ENCODE data around the gene TOM1L2. TPM values are rescaled to one million over a fixed set of nuclear protein-coding genes. Genes with fewer than 3 reads are reported as not detected.

Gene TOM1L2
- total RNA-seq, 1 donor from 2014 or later: 4.3 TPM

DNA sequence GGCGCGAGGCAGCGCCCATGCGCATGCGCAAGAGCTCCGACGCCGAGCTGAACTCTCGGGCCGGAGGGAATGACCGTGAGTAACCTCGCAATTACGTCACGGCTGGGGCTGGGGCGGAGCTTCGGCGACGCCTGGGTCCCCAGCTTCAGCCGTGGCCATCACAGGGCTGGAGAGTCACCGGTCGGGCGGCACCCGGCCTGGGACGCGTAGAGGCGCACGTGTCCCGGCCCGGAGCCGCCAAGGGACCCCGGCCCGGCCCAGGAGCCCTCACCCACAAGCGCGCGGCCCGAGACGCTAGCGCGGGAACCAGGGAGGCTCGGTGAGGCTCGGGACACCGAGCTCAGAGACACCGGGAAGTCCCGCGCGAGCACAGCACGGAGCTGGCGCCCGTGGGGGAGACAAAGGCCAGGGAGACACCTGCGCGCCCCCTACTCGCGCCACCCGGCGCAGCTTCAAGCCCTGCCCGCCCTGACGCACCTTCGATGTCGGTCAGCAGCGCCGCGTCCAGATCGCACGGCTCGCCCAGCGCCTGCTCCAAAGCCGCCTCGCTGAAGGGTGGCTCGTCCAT, 135.9 kb downstream of the TOM1L2 start:
- peak; percentile 100 for DNase-seq (ENCODE audit: low spot score)
- peaks cover 5% of the 10 kb centered on the region for H3K27me3 Mint-ChIP-seq (ENCODE audit: insufficient read depth, low read depth)
- Histone ChIP-seq H3K36me3 (no peaks in the 10 kb centered on the region), H3K79me2 (ENCODE audit: low read depth) (peaks cover 46% of the 10 kb centered on the region), H3K27me3 (no peaks in the 10 kb centered on the region), H3F3A (ENCODE audit: low read depth) (peaks cover 45% of the 10 kb centered on the region), H3K9ac (peak overlapping the region; percentile 91), H3K4me3 (peak overlapping the region; percentile 82), H3K4me2 (peak overlapping the region; percentile 76), H3K4me1 (peaks cover 42% of the 10 kb centered on the region), H3K9me3 (ENCODE audit: low read depth) (no peaks in the 10 kb centered on the region), H3K27ac (peak overlapping the region; percentile 93), H2AFZ (replicated peaks) (no peak overlapping the region), H4K20me1 (ENCODE audit: low read depth) (peaks cover 46% of the 10 kb centered on the region)
- TF ChIP-seq CTCF (IDR thresholded peaks at IDR 0.05): no peak
- no peak for TF ChIP-seq EZH2phosphoT487 (IDR thresholded peaks at IDR 0.05)
- no peak for TF ChIP-seq EZH2 (IDR thresholded peaks at IDR 0.05)
- H3K36me3 Mint-ChIP-seq: peaks cover 5% of the 10 kb centered on the region
- no peaks in the 10 kb centered on the region for H3K9me3 Mint-ChIP-seq
- peak overlapping the region; percentile 82 for H3K4me3 Mint-ChIP-seq
- no peak overlapping the region for H3K27ac Mint-ChIP-seq
- peaks cover 74% of the 10 kb centered on the region for H3K4me1 Mint-ChIP-seq

DNA sequence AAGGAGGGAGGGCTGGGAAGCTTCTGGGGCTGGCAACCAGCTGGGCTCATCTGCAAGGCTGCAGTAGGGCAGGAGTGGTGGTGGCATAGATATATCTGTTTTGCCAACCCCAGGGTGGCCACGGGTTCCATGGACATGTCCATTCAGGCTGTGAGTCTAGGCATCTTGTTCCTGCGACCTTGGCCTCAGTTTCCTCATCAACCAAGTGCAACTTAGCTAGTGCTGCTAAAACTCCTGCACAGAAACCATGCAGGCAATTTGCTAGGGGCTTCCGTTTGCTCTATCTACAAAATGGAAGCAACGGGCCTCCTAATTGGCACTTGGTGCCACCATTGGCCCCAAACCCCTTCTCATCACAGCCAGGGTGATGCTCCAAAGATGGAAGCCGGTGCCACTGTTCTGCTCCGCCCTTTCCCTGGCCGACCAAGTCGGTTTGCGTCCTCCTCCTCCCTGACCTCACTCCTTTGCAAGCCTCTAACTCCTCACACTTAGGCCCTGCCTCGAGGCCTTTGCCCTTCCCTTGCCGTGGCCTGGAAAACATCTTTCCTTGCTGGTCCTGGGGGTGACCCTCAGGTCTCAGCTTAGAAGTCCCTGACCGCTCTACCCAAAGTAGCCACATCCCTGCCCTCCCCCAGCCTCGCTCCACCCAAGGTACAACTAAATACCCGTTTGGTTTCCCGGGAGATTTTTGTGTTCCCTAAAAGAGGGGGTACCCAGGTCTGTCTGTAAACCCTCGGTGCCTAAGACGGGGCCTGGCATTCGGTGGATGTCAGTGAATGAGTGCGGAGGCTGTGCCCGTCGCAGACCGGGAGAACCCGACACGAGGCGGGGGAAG, 136.6 kb downstream of the TOM1L2 start:
- TF ChIP-seq CTCF (IDR thresholded peaks at IDR 0.05) (no peak), EZH2 (IDR thresholded peaks at IDR 0.05) (no peak), EZH2phosphoT487 (IDR thresholded peaks at IDR 0.05) (no peak)
- no peaks in the 10 kb centered on the region for H3K36me3 ChIP-seq
- no peaks in the 10 kb centered on the region for H3K9me3 Mint-ChIP-seq
- H3K4me1 Mint-ChIP-seq: peaks cover 75% of the 10 kb centered on the region
- peaks cover 5% of the 10 kb centered on the region for H3K36me3 Mint-ChIP-seq
- peaks cover 53% of the 10 kb centered on the region for H3K79me2 ChIP-seq (ENCODE audit: low read depth)
- no peak overlapping the region for H3K9ac ChIP-seq
- peak overlapping the region; percentile 82 for H3K4me3 ChIP-seq
- peaks cover 5% of the 10 kb centered on the region for H3K27me3 Mint-ChIP-seq (ENCODE audit: insufficient read depth, low read depth)
- H2AFZ ChIP-seq (replicated peaks): no peak overlapping the region
- no peaks in the 10 kb centered on the region for H3K9me3 ChIP-seq (ENCODE audit: low read depth)
- H3K27me3 ChIP-seq: no peaks in the 10 kb centered on the region
- DNase-seq (ENCODE audit: low spot score): no peak
- peaks cover 38% of the 10 kb centered on the region for H3K4me1 ChIP-seq
- peaks cover 38% of the 10 kb centered on the region for H3F3A ChIP-seq (ENCODE audit: low read depth)
- H4K20me1 ChIP-seq (ENCODE audit: low read depth): peaks cover 53% of the 10 kb centered on the region
- no peak overlapping the region for H3K27ac ChIP-seq
- peak overlapping the region; percentile 82 for H3K4me3 Mint-ChIP-seq
- peak overlapping the region; percentile 76 for H3K4me2 ChIP-seq
- H3K27ac Mint-ChIP-seq: peak overlapping the region; percentile 84

DNA sequence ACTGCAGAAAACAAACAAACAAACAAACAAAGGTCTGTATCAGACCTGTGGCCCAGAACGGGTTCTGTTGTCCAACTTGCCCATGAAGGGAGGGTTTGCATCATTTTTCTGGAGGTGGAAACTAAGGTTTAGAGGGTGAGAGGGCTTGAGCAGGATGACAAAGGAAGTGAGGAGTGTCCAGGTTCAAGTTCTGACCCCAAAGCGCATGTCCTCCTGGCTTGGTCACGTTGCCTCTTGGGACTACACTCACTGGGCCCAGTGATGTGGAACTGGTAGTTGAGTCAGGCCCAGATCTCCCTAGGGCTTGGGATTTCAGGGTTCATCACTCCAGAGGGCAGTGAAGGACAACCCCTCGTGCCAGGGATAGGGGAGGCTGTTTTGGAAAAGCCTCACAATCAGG, 137.2 kb downstream of the TOM1L2 start:
- no peak overlapping the region for H3K27ac ChIP-seq
- H3F3A ChIP-seq (ENCODE audit: low read depth): peaks cover 33% of the 10 kb centered on the region
- H3K4me1 ChIP-seq: peaks cover 33% of the 10 kb centered on the region
- H3K27me3 ChIP-seq: no peaks in the 10 kb centered on the region
- H3K4me3 Mint-ChIP-seq: peak overlapping the region; percentile 75
- no peak overlapping the region for H3K27ac Mint-ChIP-seq
- no peaks in the 10 kb centered on the region for H3K9me3 Mint-ChIP-seq
- TF ChIP-seq EZH2 (IDR thresholded peaks at IDR 0.05) (no peak), EZH2phosphoT487 (IDR thresholded peaks at IDR 0.05) (no peak), CTCF (IDR thresholded peaks at IDR 0.05) (no peak)
- peaks cover 59% of the 10 kb centered on the region for H3K79me2 ChIP-seq (ENCODE audit: low read depth)
- H3K36me3 ChIP-seq: no peaks in the 10 kb centered on the region
- peaks cover 5% of the 10 kb centered on the region for H3K36me3 Mint-ChIP-seq
- no peak overlapping the region for H2AFZ ChIP-seq (replicated peaks)
- peak overlapping the region; percentile 76 for H3K4me2 ChIP-seq
- H3K9ac ChIP-seq: no peak overlapping the region
- peaks cover 59% of the 10 kb centered on the region for H4K20me1 ChIP-seq (ENCODE audit: low read depth)
- DNase-seq (ENCODE audit: low spot score): no peak
- peaks cover 79% of the 10 kb centered on the region for H3K4me1 Mint-ChIP-seq
- peaks cover 5% of the 10 kb centered on the region for H3K27me3 Mint-ChIP-seq (ENCODE audit: insufficient read depth, low read depth)
- no peak overlapping the region for H3K4me3 ChIP-seq
- H3K9me3 ChIP-seq (ENCODE audit: low read depth): no peaks in the 10 kb centered on the region
